Transverse colon (tissue), 4 donors: ENCODE measurements around the gene RCE1. TPM values are rescaled to one million over a fixed set of nuclear protein-coding genes. Genes with fewer than 3 reads are reported as not detected.

Experiments used
- DNase-seq: peaks from one replicate; pipeline ENCODE4 v3.0.0-alpha.2; 2019
- H3K27ac ChIP-seq, 4 donors: fragments of 200-600 bp; sonication (generic); 2 replicates each; pipeline ENCODE4 v1.5.1; 2016 to 2018; ENCODE audit warnings: inconsistent platforms in 4 of 4
- H3K27me3 ChIP-seq: fragments of 200-600 bp; sonication (generic); 2 replicates; pipeline ENCODE4 v1.5.1; 2017; ENCODE audit warnings: inconsistent platforms
- H3K36me3 ChIP-seq, 4 donors: fragments of 200-600 bp; sonication (generic); 2 replicates each; pipeline ENCODE4 v1.5.1; 2017 to 2019; ENCODE audit warnings: inconsistent platforms in 4 of 4
- H3K4me1 ChIP-seq, 4 donors: fragments of 200-600 bp; sonication (generic); 2 replicates each; pipeline ENCODE4 v1.5.1; 2017 to 2020; ENCODE audit warnings: inconsistent platforms in 4 of 4
- H3K4me3 ChIP-seq, 4 donors: fragments of 200-600 bp; sonication (generic); 1 replicate in 1 of 4; 2 replicates in 3 of 4; pipeline versions ENCODE4 v1.5.1 to v1.6.1; 2017 to 2019; ENCODE audit warnings: inconsistent platforms in 4 of 4
- H3K9me3 ChIP-seq, 2 donors: fragments of 200-600 bp; sonication (generic); 2 replicates each; pipeline ENCODE4 v1.5.1; 2017 to 2019; ENCODE audit warnings: inconsistent platforms in 2 of 2
- EP300 ChIP-seq: sonication (generic); formaldehyde crosslinking; IDR thresholded peaks from one replicate; pipeline ENCODE4 v1.6.1; 2017; ENCODE audit warnings: antibody characterized with exemption, low read depth
- POLR2A ChIP-seq: fragments of 450-650 bp; IDR thresholded peaks from one replicate; pipeline ENCODE4 v1.6.1; 2016; ENCODE audit warnings: antibody characterized with exemption, mild to moderate bottlenecking, moderate library complexity
- POLR2AphosphoS5 ChIP-seq, 3 donors: sonication (generic); formaldehyde crosslinking; IDR thresholded peaks; one replicate each; pipeline ENCODE4 v1.6.1; 2016; ENCODE audit warnings: antibody characterized with exemption in 3 of 3
- WGBS, 2 donors: methylation state at CpG; one replicate each; pipeline ENCODE4 v1.1.5; 2018; ENCODE audit warnings: low coverage in 1 of 2; 5-methylcytosine and 5-hydroxymethylcytosine counted together
- in situ Hi-C, 4 donors: fragments of 200-750 bp; cut with MboI; loops; one replicate each; pipeline versions ENCODE4 v1.15.0 to v1.15.1; 2017; ENCODE audit warnings: low sequenced_read_pairs in 3 of 4, low pct_ligation_motif_present in 1 of 4, low pct_unique_long_range_greater_than_20kb in 1 of 4
- intact Hi-C: fragments of 100-400 bp; cut with DNase I; formaldehyde crosslinking; loops from one replicate; pipeline ENCODE4 v1.15.1; 2023; ENCODE audit warnings: low total_unique reads
- total RNA-seq, 4 donors: library from RNA; depleted of rRNA; stranded (reverse); fragments of >200 nt; gene quantifications; one replicate each; pipeline ENCODE4 v1.1.0, GENCODE V29; 2016
- TF ChIP-seq, protein P1 (sequence below), 5 experiments: fragments of 200-600 bp in 3 of 5; fragments of 450-650 bp in 2 of 5; sonication (generic) in 3 of 5; IDR thresholded peaks; 1 replicate in 2 of 5; 2 replicates in 3 of 5; pipeline ENCODE4 v1.5.1; 2016 to 2017; ENCODE audit warnings: antibody characterized with exemption in 5 of 5, inconsistent platforms in 3 of 5, mild to moderate bottlenecking in 2 of 5, moderate library complexity in 1 of 5

RCE1 gene
- total RNA-seq, 4 donors from 2014 or later, result 14.5 to 40.3 (median 37.4) TPM

DNA sequence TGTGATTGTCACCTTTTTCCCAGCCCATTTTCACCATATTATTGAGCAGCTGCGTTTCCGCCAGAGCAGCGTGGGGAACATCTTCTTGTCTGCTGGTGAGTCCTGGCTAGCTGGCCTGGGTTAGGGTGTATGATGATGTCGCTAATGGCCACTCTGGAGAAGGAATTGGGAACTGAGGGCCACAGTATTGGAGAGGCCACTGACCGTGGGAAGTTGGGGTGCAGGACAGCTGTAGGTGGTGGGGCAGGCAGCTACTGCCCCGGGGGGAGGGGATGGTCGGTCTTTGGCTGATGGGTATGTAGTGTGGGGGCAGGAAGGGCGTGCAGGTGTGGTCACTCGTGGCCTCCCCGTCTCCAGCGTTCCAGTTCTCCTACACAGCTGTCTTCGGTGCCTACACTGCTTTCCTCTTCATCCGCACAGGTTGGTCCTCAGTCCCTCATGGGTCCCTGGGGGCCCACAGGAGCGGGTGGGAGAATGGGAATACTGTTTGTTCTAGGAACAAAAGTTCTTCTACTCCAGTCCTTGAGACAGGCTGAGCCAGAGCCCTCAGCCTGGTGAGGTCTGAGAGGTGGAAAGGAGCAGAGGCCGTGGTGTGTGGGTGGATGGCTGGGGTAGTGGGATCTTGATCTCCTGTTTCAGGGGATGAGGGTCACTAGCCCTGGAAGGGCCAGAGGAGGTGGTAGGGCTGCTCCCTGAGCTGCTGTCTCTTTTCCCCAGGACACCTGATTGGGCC is 2.1 kb downstream of the RCE1 start:
- Histone ChIP-seq H3K27me3 (no peaks in the 10 kb centered on the region), H3K4me3 (no peak overlapping the region), H3K27ac (no peak overlapping the region), H3K9me3 (no peaks in the 10 kb centered on the region), H3K4me1 (peaks cover 18 to 34% (median 24%) of the 10 kb centered on the region in 4 donors), H3K36me3 (no peaks in the 10 kb centered on the region)
- TF ChIP-seq EP300, result no peak
- TF ChIP-seq, protein P1, sequence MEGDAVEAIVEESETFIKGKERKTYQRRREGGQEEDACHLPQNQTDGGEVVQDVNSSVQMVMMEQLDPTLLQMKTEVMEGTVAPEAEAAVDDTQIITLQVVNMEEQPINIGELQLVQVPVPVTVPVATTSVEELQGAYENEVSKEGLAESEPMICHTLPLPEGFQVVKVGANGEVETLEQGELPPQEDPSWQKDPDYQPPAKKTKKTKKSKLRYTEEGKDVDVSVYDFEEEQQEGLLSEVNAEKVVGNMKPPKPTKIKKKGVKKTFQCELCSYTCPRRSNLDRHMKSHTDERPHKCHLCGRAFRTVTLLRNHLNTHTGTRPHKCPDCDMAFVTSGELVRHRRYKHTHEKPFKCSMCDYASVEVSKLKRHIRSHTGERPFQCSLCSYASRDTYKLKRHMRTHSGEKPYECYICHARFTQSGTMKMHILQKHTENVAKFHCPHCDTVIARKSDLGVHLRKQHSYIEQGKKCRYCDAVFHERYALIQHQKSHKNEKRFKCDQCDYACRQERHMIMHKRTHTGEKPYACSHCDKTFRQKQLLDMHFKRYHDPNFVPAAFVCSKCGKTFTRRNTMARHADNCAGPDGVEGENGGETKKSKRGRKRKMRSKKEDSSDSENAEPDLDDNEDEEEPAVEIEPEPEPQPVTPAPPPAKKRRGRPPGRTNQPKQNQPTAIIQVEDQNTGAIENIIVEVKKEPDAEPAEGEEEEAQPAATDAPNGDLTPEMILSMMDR (IDR thresholded peaks at IDR 0.05), result no peak
- no peak for TF ChIP-seq POLR2AphosphoS5 (IDR thresholded peaks at IDR 0.05)
- TF ChIP-seq POLR2A, result no peak
- no peak for DNase-seq
- in situ Hi-C loops (loop anchor here in 2 of 4 donors (25.0 kb wide), 2 partner anchors 283 to 433 kb away; partner anchors contain the start of genes CTSF (in 1 of the 2) and NPAS4 (in 1 of the 2)), intact Hi-C loops (no loop called here)
- 92% methylated on average over 15 of the region's 15 CpGs; no CpG with 5 or more reads in 1 of the 2 donors for WGBS, 2 donors

DNA sequence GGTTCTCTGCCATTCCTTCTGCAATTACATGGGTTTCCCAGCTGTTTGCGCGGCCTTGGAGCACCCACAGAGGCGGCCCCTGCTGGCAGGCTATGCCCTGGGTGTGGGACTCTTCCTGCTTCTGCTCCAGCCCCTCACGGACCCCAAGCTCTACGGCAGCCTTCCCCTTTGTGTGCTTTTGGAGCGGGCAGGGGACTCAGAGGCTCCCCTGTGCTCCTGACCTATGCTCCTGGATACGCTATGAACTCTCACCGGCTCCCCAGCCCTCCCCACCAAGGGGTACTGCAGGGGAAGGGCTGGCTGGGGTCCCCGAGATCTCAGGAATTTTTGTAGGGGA is 2.6 kb downstream of the RCE1 start:
- intact Hi-C loops, result no loop called here
- in situ Hi-C loops, result loop anchor here in 2 of 4 donors (25.0 kb wide), 2 partner anchors 284 to 434 kb away; partner anchors contain the start of genes CTSF (in 1 of the 2) and NPAS4 (in 1 of the 2)
- no peak overlapping the region for H3K27ac ChIP-seq
- no peaks in the 10 kb centered on the region for H3K9me3 ChIP-seq
- H3K4me1 ChIP-seq, result peaks cover 18 to 29% (median 24%) of the 10 kb centered on the region in 4 donors
- no peaks in the 10 kb centered on the region for H3K36me3 ChIP-seq
- TF ChIP-seq POLR2AphosphoS5 (IDR thresholded peaks at IDR 0.05) (no peak), EP300 (no peak), POLR2A (no peak)
- TF ChIP-seq, protein P1 (IDR thresholded peaks at IDR 0.05), result no peak
- DNase-seq, result no peak
- no peak overlapping the region for H3K4me3 ChIP-seq
- WGBS, 2 donors, result 88 to 100% methylated on average over 2 to 9 of the region's 9 CpGs
- no peaks in the 10 kb centered on the region for H3K27me3 ChIP-seq

DNA sequence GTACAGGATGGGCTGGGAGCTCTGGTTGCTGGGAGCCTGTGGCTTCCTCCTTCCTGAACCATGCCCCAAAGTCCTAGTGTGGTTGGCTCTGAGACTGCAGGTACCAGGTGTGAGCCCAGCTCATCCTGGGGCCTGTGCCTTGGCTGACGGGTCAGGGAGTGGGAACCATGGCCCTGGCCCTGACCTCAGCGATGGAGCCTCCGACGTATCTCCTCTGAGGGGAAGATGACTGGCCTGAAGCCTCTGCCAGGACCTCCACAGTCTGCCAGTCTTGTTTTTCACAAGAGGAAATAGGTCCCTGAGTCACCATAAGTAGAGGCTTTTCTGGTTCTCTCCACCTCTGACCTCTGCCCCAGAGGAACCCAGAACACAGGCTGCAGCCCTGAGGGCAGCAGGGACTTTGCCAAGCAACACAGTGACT is 3.4 kb downstream of the RCE1 start:
- in situ Hi-C loops, result loop anchor here in 2 of 4 donors (25.0 kb wide), 2 partner anchors 284 to 434 kb away; partner anchors contain the start of genes CTSF (in 1 of the 2) and NPAS4 (in 1 of the 2)

More for the DNA sequence above, 3.4 kb downstream of the RCE1 start:
- intact Hi-C loops, result no loop called here
- H3K36me3 ChIP-seq, result no peaks in the 10 kb centered on the region
- H3K4me1 ChIP-seq, result peaks cover 13 to 22% (median 19%) of the 10 kb centered on the region in 4 donors
- no peak overlapping the region for H3K4me3 ChIP-seq
- DNase-seq, result no peak
- no peak overlapping the region for H3K27ac ChIP-seq
- TF ChIP-seq, protein P1 (IDR thresholded peaks at IDR 0.05), result no peak
- no peak for TF ChIP-seq POLR2A
- TF ChIP-seq POLR2AphosphoS5 (IDR thresholded peaks at IDR 0.05), result no peak
- no peak for TF ChIP-seq EP300
- H3K27me3 ChIP-seq, result no peaks in the 10 kb centered on the region
- H3K9me3 ChIP-seq, result no peaks in the 10 kb centered on the region
- 89% methylated on average over 4 of the region's 4 CpGs; no CpG with 5 or more reads in 1 of the 2 donors for WGBS, 2 donors
